GM21717 (cell line): Measurements from ENCODE around the gene SEC24C.
A peak's percentile ranks its signal among the peaks of the same experiment; 100 is the strongest.
"Not testable (repeated sequence)": the region's sequence is repeated elsewhere in the genome, so short reads cannot be mapped to it uniquely, and the experiment has no call there.

Experiments used
- ATAC-seq: cut with Tn5 transposase; IDR thresholded peaks from one replicate; pipeline ENCODE4 v1.9.1; 2021; ENCODE audit warnings: mild to moderate bottlenecking, moderate library complexity; ENCODE audit not compliant: unreplicated experiment

Gene SEC24C

GRCh38 chr10:73768881-73769280 lies 24.7 kb downstream of the SEC24C start:
- ATAC-seq: no peak

GRCh38 chr10:73769396-73769795 lies 25.2 kb downstream of the SEC24C start:
- ATAC-seq: no peak

GRCh38 chr10:73771722-73772280 lies 27.6 kb downstream of the SEC24C start:
- ATAC-seq: peak; percentile 50

GRCh38 chr10:73772281-73773151 lies 28.3 kb downstream of the SEC24C start:
- ATAC-seq: peak; percentile 64

GRCh38 chr10:73773152-73773879 lies 29.1 kb downstream of the SEC24C start:
- ATAC-seq: peak; percentile 8

- no peak for ATAC-seq
Measured at GRCh38 chr10:73774637-73775036, 30.5 kb downstream of the SEC24C start.

GRCh38 chr10:73779018-73779417 lies 34.8 kb downstream of the SEC24C start:
- ATAC-seq: no peak

- no peak for ATAC-seq
Measured at GRCh38 chr10:73779539-73780197, 35.5 kb downstream of the SEC24C start.

GRCh38 chr10:73780301-73780700 lies 36.1 kb downstream of the SEC24C start:
- ATAC-seq: no peak

GRCh38 chr10:73780966-73781365 lies 36.8 kb downstream of the SEC24C start:
- ATAC-seq: no peak

GRCh38 chr10:73781548-73781878 lies 37.3 kb downstream of the SEC24C start:
- no peak for ATAC-seq

GRCh38 chr10:73781879-73782748 lies 37.9 kb downstream of the SEC24C start, which contains the start of gene CHCHD1:
Gene CHCHD1 (plus strand): TSS chr10:73782048. CDS start chr10:73782076, 28 bp downstream.
- peak; percentile 39 for ATAC-seq

- no peak for ATAC-seq
Measured at GRCh38 chr10:73782749-73783085, 38.5 kb downstream of the SEC24C start.

- peak; percentile 71 for ATAC-seq
Measured at GRCh38 chr10:73785211-73785720, 41.1 kb downstream of the SEC24C start, which contains the start of gene ZSWIM8. Gene ZSWIM8 (plus strand): TSS chr10:73785606. CDS start chr10:73785879, 273 bp downstream.

- peak; percentile 14 for ATAC-seq
Measured at GRCh38 chr10:73785721-73786511, 41.7 kb downstream of the SEC24C start.

- no peak for ATAC-seq
Measured at GRCh38 chr10:73786512-73786885, 42.3 kb downstream of the SEC24C start.

- not testable (repeated sequence) for ATAC-seq
Measured at GRCh38 chr10:73787031-73787800, 43.0 kb downstream of the SEC24C start.

GRCh38 chr10:73788864-73789658 lies 44.9 kb downstream of the SEC24C start:
- ATAC-seq: no peak
